Measurements from ENCODE around the gene PEX1.
"Not testable (repeated sequence)": the region's sequence is repeated elsewhere in the genome, so short reads cannot be mapped to it uniquely, and the experiment has no call there.

Gene PEX1

DNA sequence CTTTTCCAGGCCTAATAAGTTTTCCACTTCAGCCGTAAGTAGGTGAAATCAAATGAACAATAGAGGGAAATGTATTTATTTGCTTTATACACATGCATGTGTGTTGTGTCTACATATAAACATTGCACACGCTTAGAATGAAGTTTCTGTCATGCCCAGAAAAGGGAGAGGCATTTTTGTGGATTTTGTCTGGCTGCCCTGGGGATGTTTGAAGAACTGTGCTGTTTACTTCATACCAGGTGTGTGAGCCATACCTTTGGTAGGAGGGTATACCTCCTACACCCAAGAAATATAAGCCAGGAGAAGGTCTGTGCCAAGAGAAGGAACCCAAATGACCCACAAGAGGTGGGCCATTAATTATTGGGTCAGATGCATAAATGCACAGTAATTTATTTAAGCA lies 68.2 kb downstream of the PEX1 start:
- no peak for DNase-seq

DNA sequence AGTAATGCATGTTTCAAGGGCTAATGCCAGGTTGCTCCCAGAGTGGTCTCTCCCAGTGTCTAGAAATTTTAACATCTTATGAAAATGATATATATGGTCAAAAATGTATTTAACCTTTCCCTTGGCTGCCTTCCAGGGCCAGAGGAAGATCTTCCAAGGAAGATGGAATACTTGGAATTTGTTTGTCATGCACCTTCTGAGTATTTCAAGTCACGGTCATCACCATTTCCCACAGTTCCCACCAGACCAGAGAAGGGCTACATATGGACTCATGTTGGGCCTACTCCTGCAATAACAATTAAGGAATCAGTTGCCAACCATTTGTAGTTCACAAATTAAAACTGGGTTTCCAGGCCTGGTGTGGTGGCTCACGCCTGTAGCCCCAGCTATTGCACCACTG lies 72.1 kb downstream of the PEX1 start:
- no peak for DNase-seq

DNA sequence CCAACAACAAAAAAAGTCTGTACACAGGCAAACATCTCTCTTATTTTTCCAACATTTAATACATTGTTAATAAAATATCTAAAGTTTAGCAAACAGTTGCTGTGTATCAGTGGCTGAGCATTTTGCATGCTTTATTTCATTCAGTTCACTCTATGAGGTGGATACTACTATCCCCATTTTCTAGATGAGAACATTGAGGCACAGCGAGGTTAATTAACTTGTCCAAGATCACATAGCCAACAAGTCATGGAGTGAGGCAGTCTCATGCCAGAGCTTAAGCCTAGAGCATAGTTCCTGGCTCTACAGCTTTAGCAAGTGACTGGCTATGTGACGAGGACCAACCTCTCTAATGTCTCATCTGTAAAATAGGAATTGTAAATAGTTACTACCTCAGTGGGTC lies 76.7 kb downstream of the PEX1 start:
- DNase-seq: no peak

DNA sequence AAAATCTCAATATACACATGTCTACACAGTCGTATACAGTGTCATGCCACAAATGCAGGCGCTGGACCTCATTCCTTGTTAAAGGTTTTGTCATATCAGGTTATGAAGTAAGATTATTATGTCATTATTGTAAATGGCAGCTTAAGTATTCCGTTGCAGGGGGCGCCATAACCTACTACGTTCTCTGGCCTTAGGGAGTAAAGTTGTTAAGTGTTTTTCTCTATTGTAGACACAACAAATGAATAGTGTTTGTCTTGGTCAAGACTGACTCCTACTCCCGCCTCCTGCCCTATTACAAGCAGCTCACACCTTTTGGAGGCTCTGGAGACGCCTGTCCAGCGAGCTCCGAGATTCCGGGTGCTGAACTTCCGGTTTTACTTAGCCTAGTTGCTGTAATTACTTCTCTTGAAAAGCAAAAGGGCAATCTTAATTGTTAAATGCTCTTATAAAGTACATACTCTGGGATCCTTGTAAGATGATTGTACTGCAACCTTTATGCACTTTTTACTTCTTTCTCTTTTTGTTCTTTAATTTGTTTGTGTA lies 80.0 kb downstream of the PEX1 start:
- peak; percentile 44 for DNase-seq

DNA sequence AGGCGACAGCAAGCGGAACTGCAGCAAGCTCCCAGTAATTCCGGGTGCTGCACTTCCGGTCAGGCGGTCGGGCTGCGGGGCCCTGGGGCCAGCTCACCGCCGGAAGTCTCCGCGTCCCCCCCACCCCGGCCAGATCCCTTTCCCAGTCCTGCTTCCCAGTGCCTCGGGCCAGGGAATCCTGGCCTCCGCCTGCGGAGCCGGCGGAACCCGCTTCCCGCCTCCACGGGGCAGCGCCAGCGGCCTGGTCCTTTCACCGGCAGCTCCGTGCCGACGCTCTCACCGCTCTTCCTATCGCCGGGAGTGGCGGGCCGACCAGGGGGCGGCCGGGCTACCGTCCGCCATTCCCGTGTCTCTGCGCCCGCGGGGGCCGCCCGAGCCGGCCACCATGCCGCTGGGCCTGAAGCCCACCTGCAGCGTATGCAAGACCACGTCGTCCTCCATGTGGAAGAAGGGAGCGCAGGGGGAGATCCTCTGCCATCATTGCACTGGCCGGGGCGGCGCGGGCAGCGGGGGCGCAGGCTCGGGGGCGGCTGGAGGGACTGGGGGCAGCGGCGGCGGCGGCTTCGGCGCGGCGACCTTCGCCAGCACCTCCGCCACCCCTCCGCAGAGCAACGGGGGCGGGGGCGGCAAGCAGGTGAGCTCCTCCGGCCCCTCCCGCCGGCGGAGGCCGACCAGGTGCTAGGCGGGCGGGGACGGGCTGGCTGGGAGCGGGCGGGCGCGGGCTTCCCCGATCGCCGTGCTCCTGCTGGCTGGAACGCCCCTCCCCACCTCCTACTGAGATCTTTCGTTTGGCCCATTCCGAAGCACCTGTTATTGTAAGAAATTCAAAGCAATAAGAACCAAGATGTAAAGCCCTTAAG lies 80.7 kb downstream of the PEX1 start, which contains the start of gene GATAD1:
GATAD1 (plus strand) TSS at position 138 of the 860 bp plus-strand sequence; CDS start at position 386, 248 bp downstream.
- DNase-seq: peak; percentile 71

DNA sequence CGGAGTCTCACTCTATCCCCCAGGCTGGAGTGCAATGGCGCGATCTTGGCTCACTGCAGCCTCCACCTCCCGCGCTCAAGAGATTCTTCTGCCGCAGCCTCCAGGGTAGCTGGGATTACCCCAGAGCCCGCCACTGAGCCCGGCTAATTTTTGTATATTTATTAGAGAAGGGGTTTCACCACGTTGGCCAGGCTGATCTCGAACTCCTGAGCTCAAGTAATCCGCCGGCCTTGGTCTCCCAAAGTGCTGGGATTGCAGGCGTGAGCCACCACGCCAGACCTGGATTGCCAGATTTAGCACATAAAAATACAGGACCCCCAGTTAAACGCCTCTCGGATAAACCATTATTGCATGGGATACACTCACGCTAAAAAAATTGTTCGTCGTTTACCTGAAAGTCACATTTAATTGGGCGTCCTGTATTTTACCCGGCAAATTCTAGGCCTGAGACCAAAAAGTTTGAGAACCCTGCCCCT lies 81.4 kb downstream of the PEX1 start:
- DNase-seq: no peak

DNA sequence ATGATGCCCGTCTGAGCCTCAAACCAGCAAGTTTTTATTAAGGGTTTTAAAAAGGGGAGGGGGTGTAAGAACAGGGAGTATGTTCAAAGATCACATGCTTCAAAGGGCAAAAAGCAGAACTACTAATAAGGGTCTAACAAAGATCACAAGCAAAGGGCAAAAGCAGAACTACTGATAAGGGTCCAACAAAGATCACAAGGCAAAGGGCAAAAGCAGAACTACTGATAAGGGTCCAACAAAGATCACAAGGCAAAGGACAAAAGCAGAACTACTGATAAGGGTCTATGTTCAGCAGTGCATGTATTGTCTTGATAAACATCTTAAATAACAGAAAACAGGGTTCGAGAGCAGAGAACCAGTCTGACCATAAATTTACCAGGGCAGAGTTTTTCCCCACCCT lies 85.6 kb downstream of the PEX1 start:
- DNase-seq: not testable (repeated sequence)

DNA sequence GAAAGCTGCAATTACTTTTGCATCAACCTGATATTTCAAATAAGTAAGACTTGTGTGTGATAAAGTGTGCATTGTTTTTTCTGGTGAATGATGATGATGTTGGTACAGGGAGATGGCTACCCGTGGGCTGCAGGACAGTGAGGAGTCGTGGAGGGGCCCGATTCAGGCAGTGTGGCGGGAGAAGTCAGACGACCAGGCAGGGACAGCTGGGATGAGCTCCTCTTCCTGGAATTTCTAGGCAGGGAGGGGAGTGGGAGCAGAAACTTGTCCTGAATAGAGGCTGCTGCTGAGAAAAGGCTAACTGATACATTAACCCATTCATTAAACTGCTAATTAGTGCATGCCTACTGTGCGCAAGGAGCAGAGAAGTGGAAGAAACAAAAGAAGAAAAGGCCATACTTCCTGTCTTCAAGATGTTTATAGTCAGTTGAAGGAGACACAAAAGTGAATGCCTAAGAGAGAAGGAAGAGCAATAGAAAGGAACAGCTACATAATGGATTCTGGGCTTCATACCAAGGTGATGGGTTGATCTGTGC lies 90.3 kb downstream of the PEX1 start:
- DNase-seq: no peak

All from T-helper 9 cell (primary cell).